SH-SY5Y (cell line): ENCODE measurements around the gene CMBL.

Source experiments
- GATA2 ChIP-seq: IDR thresholded peaks from 2 replicates; pipeline ENCODE4 v1.6.1; 2011; ENCODE audit warnings: mild to moderate bottlenecking, low read depth, low read length
- GATA3 ChIP-seq: IDR thresholded peaks from 2 replicates; pipeline ENCODE4 v1.6.1; 2011; ENCODE audit warnings: low read depth, mild to moderate bottlenecking, low read length, moderate library complexity

DNA sequence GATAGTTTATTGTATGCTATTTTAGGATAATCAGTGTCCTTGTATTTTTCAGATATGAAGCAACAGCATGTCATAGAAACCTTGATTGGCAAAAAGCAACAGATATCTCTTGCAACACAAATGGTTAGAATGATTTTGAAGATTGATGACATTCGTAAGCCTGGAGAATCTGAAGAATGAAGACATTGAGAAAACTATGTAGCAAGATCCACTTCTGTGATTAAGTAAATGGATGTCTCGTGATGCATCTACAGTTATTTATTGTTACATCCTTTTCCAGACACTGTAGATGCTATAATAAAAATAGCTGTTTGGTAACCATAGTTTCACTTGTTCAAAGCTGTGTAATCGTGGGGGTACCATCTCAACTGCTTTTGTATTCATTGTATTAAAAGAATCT lies 43.1 kb downstream of the CMBL start:
- TF ChIP-seq GATA3 (no peak), GATA2 (no peak)
